SK-N-SH (cell line): Measurements from ENCODE around the gene ZNF784. TPM values are rescaled to one million over a fixed set of nuclear protein-coding genes. Genes with fewer than 3 reads are reported as not detected.

Experiments used
- CTCF ChIA-PET: fragments of 300-600, 350-600 bp; formaldehyde crosslinking; extraction: SDS; loops from one replicate; lab custom pipeline; 2021; lab: Yijun Ruan, JAX
- POLR2A ChIA-PET: fragments of 350-600 bp; sonication (Branson Sonifier 250); formaldehyde crosslinking; extraction: SDS; loops from one replicate; lab custom pipeline; 2020; ENCODE audit warnings: antibody characterized with exemption, inconsistent platforms; lab: Yijun Ruan, JAX
- DNase-seq: peaks from one replicate; pipeline ENCODE4 v3.0.0; 2012
- H2AFZ ChIP-seq: fragments of 200-600 bp; sonication (generic); 2 replicates; pipeline ENCODE4 v1.8.1; 2016; ENCODE audit warnings: antibody characterized with exemption, mild to moderate bottlenecking, low read depth
- H3F3A ChIP-seq: fragments of 200-600 bp; sonication (generic); replicated peaks from 2 replicates; pipeline ENCODE3; 2016; ENCODE audit warnings: antibody characterized with exemption, mild to moderate bottlenecking; ENCODE audit not compliant: insufficient read depth
- H3K27ac ChIP-seq, 2 experiments: fragments of 200-500 bp in 1 of 2; fragments of 200-600 bp in 1 of 2; sonication (Bioruptor generic) in 1 of 2; sonication (generic), shearing (Covaris generic) in 1 of 2; 2 replicates each; pipeline versions ENCODE4 v1.5.1 to v1.6.1; 2014 to 2016; ENCODE audit warnings: low read depth in 2 of 2, inconsistent platforms in 1 of 2, low read length in 1 of 2, mild to moderate bottlenecking in 1 of 2, mixed read lengths in 1 of 2
- H3K27me3 ChIP-seq: fragments of 200-600 bp; sonication (generic), shearing (Covaris generic); 2 replicates; pipeline ENCODE4 v1.6.1; 2016; ENCODE audit warnings: mixed run types; ENCODE audit not compliant: insufficient read depth
- H3K36me3 ChIP-seq, 2 experiments: fragments of 200-500 bp in 1 of 2; fragments of 200-600 bp in 1 of 2; sonication (Bioruptor generic) in 1 of 2; sonication (generic) in 1 of 2; replicated peaks in 1 of 2; 2 replicates each; pipeline versions ENCODE3 to v1.5.1; 2014 to 2016; ENCODE audit warnings: low read length in 1 of 2, mild to moderate bottlenecking in 1 of 2; ENCODE audit not compliant: insufficient read depth in 2 of 2, control insufficient read depth in 1 of 2
- H3K4me1 ChIP-seq, 2 experiments: fragments of 200-500 bp in 1 of 2; fragments of 200-600 bp in 1 of 2; sonication (Bioruptor generic) in 1 of 2; sonication (generic), shearing (Covaris generic) in 1 of 2; 2 replicates each; pipeline versions ENCODE4 v1.5.1 to v1.6.1; 2014 to 2016; ENCODE audit warnings: low read depth in 1 of 2, low read length in 1 of 2, mixed run types in 1 of 2; ENCODE audit not compliant: insufficient read depth in 2 of 2, control insufficient read depth in 1 of 2
- H3K4me2 ChIP-seq: fragments of 200-600 bp; sonication (generic), shearing (Covaris generic); 2 replicates; pipeline ENCODE4 v1.6.1; 2017; ENCODE audit warnings: mixed run types
- H3K4me3 ChIP-seq, 2 experiments: fragments of 200-500 bp in 1 of 2; fragments of 200-600 bp in 1 of 2; sonication (Bioruptor generic) in 1 of 2; sonication (generic), shearing (Covaris generic) in 1 of 2; 2 replicates each; pipeline versions ENCODE4 v1.5.1 to v1.8.1; 2014 to 2016; ENCODE audit warnings: low read depth in 2 of 2, inconsistent platforms in 1 of 2, low read length in 1 of 2, mild to moderate bottlenecking in 1 of 2, mixed read lengths in 1 of 2, moderate library complexity in 1 of 2
- H3K79me2 ChIP-seq: fragments of 200-600 bp; sonication (generic); 2 replicates; pipeline ENCODE4 v1.8.1; 2017; ENCODE audit warnings: mild to moderate bottlenecking; ENCODE audit not compliant: insufficient read depth
- H3K9ac ChIP-seq: fragments of 200-600 bp; sonication (generic); 2 replicates; pipeline ENCODE4 v1.6.1; 2017; ENCODE audit warnings: mixed run types
- H3K9me2 ChIP-seq: fragments of 200-600 bp; sonication (generic); 2 replicates; pipeline ENCODE4 v1.6.1; 2017; ENCODE audit warnings: mixed run types
- H3K9me3 ChIP-seq: fragments of 200-600 bp; sonication (generic); 2 replicates; pipeline ENCODE4 v1.6.1; 2017; ENCODE audit warnings: mixed run types, mild to moderate bottlenecking, moderate library complexity
- H4K20me1 ChIP-seq: fragments of 200-600 bp; sonication (generic); 2 replicates; pipeline ENCODE4 v1.6.1; 2017; ENCODE audit warnings: mild to moderate bottlenecking, mixed run types; ENCODE audit not compliant: insufficient read depth
- CHD2 ChIP-seq: fragments of 150-350 bp; IDR thresholded peaks from 2 replicates; pipeline ENCODE4 v1.6.1; 2018; ENCODE audit warnings: low read length; ENCODE audit not compliant: partially characterized antibody
- ELF1 ChIP-seq: IDR thresholded peaks from 2 replicates; pipeline ENCODE4 v1.4.0; 2012
- EZH2phosphoT487 ChIP-seq: fragments of 200-600 bp; sonication (generic); IDR thresholded peaks from 2 replicates; pipeline ENCODE4 v1.6.1; 2017; ENCODE audit warnings: low read depth, mixed run types, mild to moderate bottlenecking, antibody characterized with exemption, moderate library complexity, borderline replicate concordance
- FOSL2 ChIP-seq: IDR thresholded peaks from 2 replicates; pipeline ENCODE4 v1.4.0; 2012; ENCODE audit warnings: low read depth, mild to moderate bottlenecking, moderate library complexity, borderline replicate concordance
- FOXJ3 ChIP-seq: sonication (generic); formaldehyde crosslinking; IDR thresholded peaks from 2 replicates; pipeline ENCODE4 v1.5.1; 2020; ENCODE audit warnings: mild to moderate bottlenecking, missing genetic modification reagents
- GATA2 ChIP-seq: sonication (generic); formaldehyde crosslinking; IDR thresholded peaks from 2 replicates; pipeline ENCODE4 v1.5.0; 2020; ENCODE audit warnings: mild to moderate bottlenecking, missing genetic modification reagents
- JUND ChIP-seq: IDR thresholded peaks from 2 replicates; pipeline ENCODE4 v1.4.0; 2012
- MEF2A ChIP-seq: IDR thresholded peaks from 2 replicates; pipeline ENCODE4 v1.4.0; 2012; ENCODE audit warnings: low read depth, borderline replicate concordance
- MXI1 ChIP-seq: IDR thresholded peaks from 2 replicates; pipeline ENCODE4 v1.6.1; 2012; ENCODE audit warnings: mild to moderate bottlenecking, low read depth, low read length, improper control_type of control experiment
- NRF1 ChIP-seq: IDR thresholded peaks from 2 replicates; pipeline ENCODE4 v1.6.1; 2012; ENCODE audit warnings: low read depth, mild to moderate bottlenecking, low read length
- RAD21 ChIP-seq: IDR thresholded peaks from 2 replicates; pipeline ENCODE4 v1.6.1; 2012; ENCODE audit warnings: mild to moderate bottlenecking, low read length
- RXRA ChIP-seq: IDR thresholded peaks from 2 replicates; pipeline ENCODE4 v1.4.0; 2012; ENCODE audit warnings: low read depth, mild to moderate bottlenecking, borderline replicate concordance
- SIN3A ChIP-seq: IDR thresholded peaks from 2 replicates; pipeline ENCODE4 v1.6.1; 2012; ENCODE audit warnings: low read depth, mild to moderate bottlenecking, low read length, moderate library complexity, borderline replicate concordance
- SMC3 ChIP-seq: IDR thresholded peaks from 2 replicates; pipeline ENCODE4 v1.6.1; 2012; ENCODE audit warnings: low read depth, low read length, improper control_type of control experiment
- TAF1 ChIP-seq: IDR thresholded peaks from 2 replicates; pipeline ENCODE4 v1.6.1; 2012; ENCODE audit warnings: low read depth, mild to moderate bottlenecking, low read length, moderate library complexity, borderline replicate concordance
- TCF12 ChIP-seq: IDR thresholded peaks from 2 replicates; pipeline ENCODE4 v1.4.0; 2012
- TEAD4 ChIP-seq: IDR thresholded peaks from 2 replicates; pipeline ENCODE4 v1.4.0; 2012; ENCODE audit warnings: mild to moderate bottlenecking, borderline replicate concordance; ENCODE audit not compliant: insufficient read depth
- WGBS: methylation state at CpG from one replicate; pipeline ENCODE4 v1.1.6; 2017; ENCODE audit warnings: low lambda C conversion rate; 5-methylcytosine and 5-hydroxymethylcytosine counted together
- polyA plus RNA-seq, 3 experiments: library from polyadenylated mRNA; depleted of rRNA; stranded (reverse); fragments of >200 nt; gene quantifications; 2 replicates each; pipeline ENCODE4 v1.2.3, GENCODE V29; 2012
- TF ChIP-seq, protein P1 (sequence below): fragments of 150-350 bp; IDR thresholded peaks from 2 replicates; pipeline ENCODE4 v1.6.1; 2016; ENCODE audit warnings: mild to moderate bottlenecking, low read depth, low read length

ZNF784 gene
- polyA plus RNA-seq, 1 of the 3 experiments (the other 2 are of a cell fraction), result 5.5 TPM

DNA sequence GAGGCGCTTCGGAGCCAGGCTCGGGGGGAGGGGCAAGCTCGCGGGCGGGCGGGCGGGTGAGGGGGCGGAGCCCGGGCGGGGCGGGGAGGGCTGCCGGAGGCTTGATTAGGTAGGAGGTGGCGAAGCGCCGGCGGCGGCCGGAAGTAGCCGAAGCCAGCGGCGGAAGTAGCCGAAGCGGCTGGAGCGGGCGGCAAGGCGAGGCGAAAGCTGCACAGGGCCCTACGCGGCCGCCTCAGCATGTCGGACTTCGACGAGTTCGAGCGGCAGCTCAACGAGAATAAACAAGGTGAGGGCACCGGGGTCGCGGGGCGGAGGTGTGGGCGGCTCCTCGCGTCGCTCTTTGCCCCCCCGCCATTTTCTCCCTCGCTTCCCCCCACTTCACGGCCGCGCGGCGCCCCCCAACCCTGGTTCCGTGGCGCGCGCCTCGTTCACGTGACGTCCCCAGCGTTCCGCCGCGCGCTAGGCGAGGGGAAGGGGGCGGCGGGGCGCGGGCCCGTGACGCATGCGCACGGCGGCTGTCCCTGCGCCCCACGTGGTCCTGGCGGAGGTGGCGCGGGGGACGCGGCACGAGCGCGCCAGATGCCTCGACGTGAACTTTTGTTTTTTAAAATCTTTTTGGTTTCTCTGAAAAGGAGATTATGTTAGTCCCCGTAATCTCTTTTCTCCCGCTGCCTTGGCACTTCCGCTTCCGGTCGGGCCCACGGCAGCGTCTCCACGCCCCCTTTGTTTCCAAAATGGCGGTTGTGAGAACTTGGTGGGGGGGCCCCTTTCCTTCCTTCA, 30.7 kb upstream of the ZNF784 start, which contains the start of gene U2AF2 (continued):
- TF ChIP-seq TEAD4, result no peak
- no peak for TF ChIP-seq JUND
- TF ChIP-seq NRF1, result peak; percentile 82
- no peak for TF ChIP-seq FOXJ3 (CRISPR knock-in tag)
- TF ChIP-seq RXRA, result no peak
- no peak for TF ChIP-seq TCF12
- TF ChIP-seq, protein P1, sequence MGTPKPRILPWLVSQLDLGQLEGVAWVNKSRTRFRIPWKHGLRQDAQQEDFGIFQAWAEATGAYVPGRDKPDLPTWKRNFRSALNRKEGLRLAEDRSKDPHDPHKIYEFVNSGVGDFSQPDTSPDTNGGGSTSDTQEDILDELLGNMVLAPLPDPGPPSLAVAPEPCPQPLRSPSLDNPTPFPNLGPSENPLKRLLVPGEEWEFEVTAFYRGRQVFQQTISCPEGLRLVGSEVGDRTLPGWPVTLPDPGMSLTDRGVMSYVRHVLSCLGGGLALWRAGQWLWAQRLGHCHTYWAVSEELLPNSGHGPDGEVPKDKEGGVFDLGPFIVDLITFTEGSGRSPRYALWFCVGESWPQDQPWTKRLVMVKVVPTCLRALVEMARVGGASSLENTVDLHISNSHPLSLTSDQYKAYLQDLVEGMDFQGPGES, result no peak
- peak; percentile 85 for TF ChIP-seq ELF1
- TF ChIP-seq SIN3A, result 0 out of 2 replicates have a peak, but pooled peaks have one; percentile 37
- no peak for TF ChIP-seq EZH2phosphoT487
- no peak for TF ChIP-seq FOSL2
- no peak for TF ChIP-seq MEF2A

DNA sequence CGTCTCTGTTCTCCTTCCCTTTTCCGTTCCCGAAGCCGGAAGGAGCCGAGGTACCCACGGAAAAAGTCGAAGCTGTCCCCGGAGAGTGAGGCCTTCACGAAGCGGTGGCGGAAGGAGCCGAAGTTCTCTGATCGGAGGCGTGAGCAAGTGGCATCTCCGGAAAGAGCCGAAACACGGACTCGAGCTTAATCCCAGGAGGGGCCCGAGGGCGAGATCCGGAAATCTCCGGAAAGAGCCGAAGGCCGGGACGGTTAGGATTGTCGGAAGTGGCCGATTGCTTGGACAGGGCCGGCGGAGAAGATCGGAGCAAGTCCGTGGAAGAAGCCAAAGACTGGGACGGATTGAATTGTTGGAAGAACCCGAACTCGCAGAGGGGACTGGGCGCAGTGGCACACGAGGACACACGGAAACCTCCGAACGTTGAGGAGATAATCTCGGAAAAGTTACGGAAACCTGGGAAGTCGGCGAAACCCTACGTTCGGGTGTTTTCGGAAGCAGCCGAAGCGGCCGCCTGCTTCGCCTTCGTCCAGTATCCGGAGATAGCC, 30.0 kb upstream of the ZNF784 start:
- H3K9me2 ChIP-seq, result no peaks in the 10 kb centered on the region
- peaks cover 14 to 29% of the 10 kb centered on the region in 2 experiments; a peak in 3 of 4 replicates for H3K4me1 ChIP-seq
- H3K36me3 ChIP-seq, result peaks cover 16 to 29% of the 10 kb centered on the region in 2 experiments
- H3K9ac ChIP-seq, result peak overlapping the region; percentile 99
- H4K20me1 ChIP-seq, result peaks cover 40% of the 10 kb centered on the region
- peaks cover 5% of the 10 kb centered on the region for H3F3A ChIP-seq
- H3K27me3 ChIP-seq, result no peaks in the 10 kb centered on the region
- H3K4me3 ChIP-seq, result peak overlapping the region; percentile 92 to 96
- POLR2A ChIA-PET, result interaction anchor here (0.5 to 1.5 kb wide), 9 partner anchors 11 to 315 kb away, joined by 3 to 5 read pairs (median 3); partner anchors contain the start of genes KMT5C, ZNF524, ZNF581 and ZNF628
- peak; percentile 86 for DNase-seq
- H2AFZ ChIP-seq, result peak overlapping the region; percentile 83
- H3K27ac ChIP-seq, result peak overlapping the region; percentile 99 to 100
- CTCF ChIA-PET, result interaction anchor here (0.6 to 3.9 kb wide), 17 partner anchors 10 to 270 kb away, joined by 3 to 36 read pairs (median 4); partner anchors contain the start of genes TMEM238, ZNF579 and ZNF581
- WGBS, result under 1% methylated on average over 45 of the region's 52 CpGs
- H3K9me3 ChIP-seq, result no peaks in the 10 kb centered on the region
- peaks cover 44% of the 10 kb centered on the region for H3K79me2 ChIP-seq
- TF ChIP-seq NRF1, result no peak
- no peak for TF ChIP-seq MXI1
- TF ChIP-seq ELF1, result peak; percentile 52; the same call in 1 of the 2 replicates
- no peak for TF ChIP-seq CHD2
- no peak for TF ChIP-seq TAF1
- TF ChIP-seq SMC3, result no peak
- TF ChIP-seq GATA2 (CRISPR knock-in tag), result no peak
- TF ChIP-seq RAD21, result no peak
- peak overlapping the region; percentile 84 for H3K4me2 ChIP-seq
